Neural progenitor cell (in vitro differentiated cells): ENCODE data around the gene ZC3H13. TPM values are rescaled to one million over a fixed set of nuclear protein-coding genes. Genes with fewer than 3 reads are reported as not detected.

Experiments
- DNase-seq: peaks from one replicate; pipeline ENCODE4 v3.0.0-alpha.2; 2016; ENCODE audit warnings: low spot score
- H2AFZ ChIP-seq: fragments of 200-600 bp; sonication (generic); replicated peaks from 2 replicates; pipeline ENCODE4 v1.6.1; 2016; ENCODE audit warnings: antibody characterized with exemption
- H3F3A ChIP-seq: fragments of 200-600 bp; sonication (generic); 2 replicates; pipeline ENCODE4 v1.6.1; 2016; ENCODE audit warnings: antibody characterized with exemption, low read depth
- H3K27ac ChIP-seq: fragments of 200-600 bp; sonication (generic); 2 replicates; pipeline ENCODE4 v1.5.1; 2016; ENCODE audit warnings: mild to moderate bottlenecking
- H3K27me3 ChIP-seq: fragments of 200-600 bp; sonication (generic); 2 replicates; pipeline ENCODE4 v1.6.1; 2016; ENCODE audit warnings: mild to moderate bottlenecking, moderate library complexity
- H3K36me3 ChIP-seq: fragments of 200-600 bp; sonication (generic); 2 replicates; pipeline ENCODE4 v1.5.1; 2016
- H3K4me1 ChIP-seq: fragments of 200-600 bp; sonication (generic); 2 replicates; pipeline ENCODE4 v1.6.1; 2016; ENCODE audit warnings: mixed run types
- H3K4me2 ChIP-seq: fragments of 200-600 bp; sonication (generic); 2 replicates; pipeline ENCODE4 v1.6.1; 2016
- H3K4me3 ChIP-seq: fragments of 200-600 bp; sonication (generic); 2 replicates; pipeline ENCODE4 v1.5.1; 2016
- H3K79me2 ChIP-seq: fragments of 200-600 bp; sonication (generic); 2 replicates; pipeline ENCODE4 v1.6.1; 2016; ENCODE audit warnings: low read depth
- H3K9ac ChIP-seq: fragments of 200-600 bp; sonication (generic); 2 replicates; pipeline ENCODE4 v1.6.1; 2016
- H3K9me3 ChIP-seq: fragments of 200-600 bp; sonication (generic); 2 replicates; pipeline ENCODE4 v1.5.1; 2016; ENCODE audit warnings: low read depth
- H4K20me1 ChIP-seq: fragments of 200-600 bp; sonication (generic); 2 replicates; pipeline ENCODE4 v1.6.1; 2016; ENCODE audit warnings: low read depth
- H3K27ac Mint-ChIP-seq: 3 replicates; pipeline ENCODE4 v1.8.0; 2021; ENCODE audit warnings: mixed read lengths
- H3K27me3 Mint-ChIP-seq: 2 replicates; pipeline ENCODE4 v1.8.0; 2022; ENCODE audit warnings: low read depth, mild to moderate bottlenecking, inconsistent platforms, moderate library complexity, mixed read lengths; ENCODE audit not compliant: insufficient read depth
- H3K36me3 Mint-ChIP-seq: 3 replicates; pipeline ENCODE4 v1.8.0; 2021; ENCODE audit warnings: mixed read lengths
- H3K4me1 Mint-ChIP-seq: 3 replicates; pipeline ENCODE4 v1.8.0; 2021; ENCODE audit warnings: mixed read lengths
- H3K4me3 Mint-ChIP-seq: 3 replicates; pipeline ENCODE4 v1.8.0; 2021; ENCODE audit warnings: mild to moderate bottlenecking, moderate library complexity, mixed read lengths
- H3K9me3 Mint-ChIP-seq: 3 replicates; pipeline ENCODE4 v1.8.0; 2020; ENCODE audit warnings: mixed read lengths
- EZH2 ChIP-seq: fragments of 200-600 bp; sonication (generic); IDR thresholded peaks from 2 replicates; pipeline ENCODE4 v1.6.1; 2017; ENCODE audit warnings: antibody characterized with exemption, mild to moderate bottlenecking, moderate library complexity
- EZH2phosphoT487 ChIP-seq: fragments of 200-600 bp; sonication (generic); IDR thresholded peaks from 2 replicates; pipeline ENCODE4 v1.6.1; 2017; ENCODE audit warnings: antibody characterized with exemption
- total RNA-seq: library from RNA; depleted of rRNA; stranded (reverse); fragments of >200 nt; gene quantifications from 2 replicates; pipeline ENCODE4 v1.2.3, GENCODE V29; 2015; ENCODE audit warnings: low replicate concordance
- TF ChIP-seq, protein P1 (sequence below): fragments of 200-600 bp; sonication (generic); IDR thresholded peaks from 2 replicates; pipeline ENCODE4 v1.5.1; 2017; ENCODE audit warnings: antibody characterized with exemption, mild to moderate bottlenecking

ZC3H13 gene
- total RNA-seq, 1 donor from 2014 or later = 41.4 TPM

DNA sequence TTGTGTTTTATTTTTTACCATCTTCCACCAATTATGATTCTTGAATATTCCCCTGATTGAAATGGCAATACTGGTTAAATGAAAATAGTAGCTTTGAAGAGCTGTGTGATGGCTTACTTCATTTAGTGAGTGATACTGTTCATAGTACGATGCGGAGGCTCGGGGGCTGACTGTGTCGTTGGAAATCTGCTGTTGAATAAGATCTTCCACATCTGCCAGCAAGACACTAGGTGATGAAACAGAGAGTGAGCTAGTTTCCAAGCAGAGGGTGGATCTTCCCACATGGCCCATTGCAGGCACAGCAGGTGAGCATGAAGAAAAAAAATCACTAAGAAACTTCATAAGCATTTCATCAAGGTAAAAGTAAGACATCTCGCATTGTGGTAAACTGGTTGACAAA lies 29.8 kb upstream of the ZC3H13 start:
- Histone ChIP-seq H3F3A (no peaks in the 10 kb centered on the region), H3K36me3 (no peaks in the 10 kb centered on the region), H4K20me1 (no peaks in the 10 kb centered on the region), H3K27ac (no peak overlapping the region), H3K9ac (no peak overlapping the region), H3K4me1 (no peaks in the 10 kb centered on the region), H3K4me2 (no peak overlapping the region), H2AFZ (no peak overlapping the region), H3K79me2 (no peaks in the 10 kb centered on the region), H3K4me3 (no peak overlapping the region), H3K27me3 (no peaks in the 10 kb centered on the region), H3K9me3 (no peaks in the 10 kb centered on the region)
- Mint-ChIP-seq H3K36me3 (no peaks in the 10 kb centered on the region), H3K4me3 (no peak overlapping the region), H3K27me3 (no peaks in the 10 kb centered on the region), H3K4me1 (no peaks in the 10 kb centered on the region), H3K27ac (no peak overlapping the region), H3K9me3 (no peaks in the 10 kb centered on the region)
- TF ChIP-seq, protein P1, sequence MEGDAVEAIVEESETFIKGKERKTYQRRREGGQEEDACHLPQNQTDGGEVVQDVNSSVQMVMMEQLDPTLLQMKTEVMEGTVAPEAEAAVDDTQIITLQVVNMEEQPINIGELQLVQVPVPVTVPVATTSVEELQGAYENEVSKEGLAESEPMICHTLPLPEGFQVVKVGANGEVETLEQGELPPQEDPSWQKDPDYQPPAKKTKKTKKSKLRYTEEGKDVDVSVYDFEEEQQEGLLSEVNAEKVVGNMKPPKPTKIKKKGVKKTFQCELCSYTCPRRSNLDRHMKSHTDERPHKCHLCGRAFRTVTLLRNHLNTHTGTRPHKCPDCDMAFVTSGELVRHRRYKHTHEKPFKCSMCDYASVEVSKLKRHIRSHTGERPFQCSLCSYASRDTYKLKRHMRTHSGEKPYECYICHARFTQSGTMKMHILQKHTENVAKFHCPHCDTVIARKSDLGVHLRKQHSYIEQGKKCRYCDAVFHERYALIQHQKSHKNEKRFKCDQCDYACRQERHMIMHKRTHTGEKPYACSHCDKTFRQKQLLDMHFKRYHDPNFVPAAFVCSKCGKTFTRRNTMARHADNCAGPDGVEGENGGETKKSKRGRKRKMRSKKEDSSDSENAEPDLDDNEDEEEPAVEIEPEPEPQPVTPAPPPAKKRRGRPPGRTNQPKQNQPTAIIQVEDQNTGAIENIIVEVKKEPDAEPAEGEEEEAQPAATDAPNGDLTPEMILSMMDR = no peak
- TF ChIP-seq EZH2 = no peak
- TF ChIP-seq EZH2phosphoT487 = no peak
- no peak for DNase-seq

DNA sequence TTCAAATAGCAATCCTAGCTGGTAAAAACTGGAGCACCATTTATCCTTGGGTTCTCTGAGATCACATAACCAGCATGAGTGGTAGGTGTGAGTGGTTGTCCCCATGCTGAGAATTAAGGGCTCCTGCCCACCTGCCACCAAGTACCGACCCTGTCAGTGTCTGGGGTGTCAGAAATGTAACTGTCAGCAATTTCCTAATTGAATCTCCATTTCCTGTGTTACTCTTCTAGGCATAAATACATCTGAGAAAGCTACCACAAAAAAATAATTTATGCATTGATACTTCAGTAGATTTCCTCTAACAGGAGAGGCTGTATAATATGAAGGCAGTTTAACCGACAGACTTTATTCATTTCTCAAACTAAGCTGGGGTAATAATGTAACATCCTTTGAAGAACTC lies 27.2 kb upstream of the ZC3H13 start:
- Mint-ChIP-seq H3K27me3 (no peaks in the 10 kb centered on the region), H3K4me1 (no peaks in the 10 kb centered on the region), H3K27ac (no peak overlapping the region), H3K36me3 (peaks cover 1% of the 10 kb centered on the region), H3K9me3 (peaks cover 1% of the 10 kb centered on the region), H3K4me3 (no peak overlapping the region)
- Histone ChIP-seq H3K36me3 (no peaks in the 10 kb centered on the region), H3K27me3 (no peaks in the 10 kb centered on the region), H2AFZ (no peak overlapping the region), H3K9me3 (no peaks in the 10 kb centered on the region), H3F3A (no peaks in the 10 kb centered on the region), H3K4me1 (no peaks in the 10 kb centered on the region), H3K4me2 (no peak overlapping the region), H3K9ac (no peak overlapping the region), H3K79me2 (no peaks in the 10 kb centered on the region), H3K4me3 (no peak overlapping the region), H3K27ac (no peak overlapping the region), H4K20me1 (no peaks in the 10 kb centered on the region)
- TF ChIP-seq EZH2 = no peak
- TF ChIP-seq, protein P1 = no peak
- TF ChIP-seq EZH2phosphoT487 = no peak
- DNase-seq = no peak

DNA sequence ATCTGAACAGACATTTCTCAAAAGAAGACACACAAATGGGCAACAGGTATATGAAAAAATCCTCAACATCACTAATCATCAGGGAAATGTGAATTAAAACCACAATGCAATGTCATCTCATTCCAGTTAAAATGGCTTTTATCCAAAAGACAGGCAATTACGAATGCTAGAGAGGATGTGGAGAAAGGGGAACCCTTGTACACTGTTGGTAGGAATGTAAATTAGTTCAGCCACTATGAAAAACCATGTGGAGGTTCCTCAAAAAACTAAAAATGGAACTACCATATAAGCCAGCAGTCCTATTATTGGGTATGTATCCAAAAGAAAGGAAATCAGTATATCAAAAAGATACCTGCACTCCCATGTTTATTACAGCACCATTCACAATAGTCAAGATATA lies 24.7 kb upstream of the ZC3H13 start:
- no peaks in the 10 kb centered on the region for H3K27me3 ChIP-seq
- no peak overlapping the region for H3K4me3 ChIP-seq
- no peak overlapping the region for H3K9ac ChIP-seq
- no peaks in the 10 kb centered on the region for H3F3A ChIP-seq
- Mint-ChIP-seq H3K9me3 (peaks cover 6% of the 10 kb centered on the region), H3K27ac (no peak overlapping the region), H3K4me1 (no peaks in the 10 kb centered on the region), H3K27me3 (no peaks in the 10 kb centered on the region), H3K4me3 (no peak overlapping the region), H3K36me3 (peaks cover 9% of the 10 kb centered on the region)
- H3K27ac ChIP-seq = no peak overlapping the region
- no peak overlapping the region for H2AFZ ChIP-seq
- H3K79me2 ChIP-seq = no peaks in the 10 kb centered on the region
- no peaks in the 10 kb centered on the region for H3K9me3 ChIP-seq
- no peak for DNase-seq
- no peaks in the 10 kb centered on the region for H3K36me3 ChIP-seq
- no peak overlapping the region for H3K4me2 ChIP-seq
- TF ChIP-seq, protein P1 = no peak
- TF ChIP-seq EZH2 = no peak
- TF ChIP-seq EZH2phosphoT487 = no peak
- no peaks in the 10 kb centered on the region for H4K20me1 ChIP-seq
- H3K4me1 ChIP-seq = no peaks in the 10 kb centered on the region

DNA sequence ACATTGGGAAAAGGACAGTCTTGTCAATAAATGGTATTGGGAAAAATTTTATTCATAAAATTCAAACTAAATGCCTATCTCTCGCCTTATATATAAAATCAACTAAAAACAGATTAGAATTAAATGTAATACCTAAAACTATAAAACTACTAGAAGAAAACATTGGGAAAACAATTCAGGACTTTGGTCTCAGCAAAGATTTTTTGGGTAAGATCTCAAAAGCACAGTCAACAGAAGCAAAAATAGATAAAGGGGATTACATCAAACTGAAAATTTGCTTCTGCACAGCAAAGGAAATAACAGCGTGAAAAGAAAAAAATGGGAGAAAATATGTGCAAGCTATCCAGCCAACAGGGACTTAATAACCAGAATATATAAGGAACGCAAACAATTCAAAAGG lies 24.3 kb upstream of the ZC3H13 start:
- Mint-ChIP-seq H3K27ac (no peak overlapping the region), H3K4me1 (no peaks in the 10 kb centered on the region), H3K36me3 (peaks cover 9% of the 10 kb centered on the region), H3K27me3 (no peaks in the 10 kb centered on the region), H3K4me3 (no peak overlapping the region), H3K9me3 (peaks cover 6% of the 10 kb centered on the region)
- Histone ChIP-seq H3K9ac (no peak overlapping the region), H3K79me2 (no peaks in the 10 kb centered on the region), H2AFZ (no peak overlapping the region), H3K9me3 (no peaks in the 10 kb centered on the region), H3K27ac (no peak overlapping the region), H3K36me3 (no peaks in the 10 kb centered on the region), H4K20me1 (no peaks in the 10 kb centered on the region), H3K4me3 (no peak overlapping the region), H3K27me3 (no peaks in the 10 kb centered on the region), H3K4me2 (no peak overlapping the region), H3F3A (no peaks in the 10 kb centered on the region), H3K4me1 (no peaks in the 10 kb centered on the region)
- no peak for DNase-seq
- TF ChIP-seq EZH2 (no peak), EZH2phosphoT487 (no peak)
- TF ChIP-seq, protein P1 = no peak
